D721Med (cell line): ENCODE results near the gene NAE1.
"Not testable (repeated sequence)": the region's sequence is repeated elsewhere in the genome, so short reads cannot be mapped to it uniquely, and the experiment has no call there.

Source experiments
- DNase-seq: peaks from one replicate; pipeline ENCODE4 v3.0.0; 2011; ENCODE audit warnings: low spot score; ENCODE audit not compliant: insufficient read length
- FAIRE-seq: peaks from 2 replicates; lab custom pipeline; 2011; peaks lifted over from hg19 to GRCh38; lab: Jason Lieb, UNC
- CTCF ChIP-seq: IDR thresholded peaks from 2 replicates; pipeline ENCODE4 v1.5.1; 2012; ENCODE audit warnings: mild to moderate bottlenecking, control low read depth; ENCODE audit not compliant: insufficient read depth; ENCODE audit errors: missing control alignments

NAE1 gene

GRCh38 chr16:66871840-66872239 lies 41.1 kb upstream of the NAE1 start:
- TF ChIP-seq CTCF: no peak
- no peak for FAIRE-seq
- DNase-seq: no peak

- DNase-seq, FAIRE-seq: not testable (repeated sequence)
These were observed 40.6 kb upstream of the NAE1 start for GRCh38 chr16:66871363-66871762.

- TF ChIP-seq CTCF: no peak
These were observed 38.6 kb upstream of the NAE1 start for GRCh38 chr16:66869424-66869823.

GRCh38 chr16:66863707-66864106 lies 32.9 kb upstream of the NAE1 start:
- FAIRE-seq (no peak), DNase-seq (no peak)
- TF ChIP-seq CTCF: no peak

More at GRCh38 chr16:66869424-66869823, 38.6 kb upstream of the NAE1 start:
- no peak for FAIRE-seq
- DNase-seq: no peak

- DNase-seq (no peak), FAIRE-seq (no peak)
- no peak for TF ChIP-seq CTCF
These were observed 31.3 kb upstream of the NAE1 start for GRCh38 chr16:66862023-66862520.

GRCh38 chr16:66859397-66860068 lies 28.8 kb upstream of the NAE1 start:
- DNase-seq (no peak), FAIRE-seq (no peak)
- no peak for TF ChIP-seq CTCF

GRCh38 chr16:66858740-66859396 lies 28.1 kb upstream of the NAE1 start:
- FAIRE-seq: no peak
- no peak for TF ChIP-seq CTCF
- no peak for DNase-seq
